ENCODE measurements around the gene NID1. TPM values are rescaled to one million over a fixed set of nuclear protein-coding genes. Genes with fewer than 3 reads are reported as not detected.
"Not testable (repeated sequence)": the region's sequence is repeated elsewhere in the genome, so short reads cannot be mapped to it uniquely, and the experiment has no call there.

The NID1 gene
- total RNA-seq, 1 experiment from 2014 or later, result 8.6 TPM

- CTCF ChIA-PET, result no interaction called here
- DNase-seq, result no peak
- Mint-ChIP-seq H3K4me3 (ENCODE audit: low read depth, unreplicated experiment) (no peak overlapping the region), H3K27ac (ENCODE audit: unreplicated experiment) (no peak overlapping the region), H3K4me1 (ENCODE audit: low read depth, unreplicated experiment) (peaks cover 25% of the 10 kb centered on the region), H3K9me3 (ENCODE audit: low read depth, unreplicated experiment) (no peaks in the 10 kb centered on the region), H3K27me3 (ENCODE audit: unreplicated experiment) (no peaks in the 10 kb centered on the region), H3K36me3 (ENCODE audit: insufficient read depth, unreplicated experiment) (no peaks in the 10 kb centered on the region)
- no TSS peak for BruUV-seq (replicated peaks)
- intact Hi-C loops (cut with micrococcal nuclease; ENCODE audit: unreplicated experiment), result no loop called here
- no peak for TF ChIP-seq CTCF (IDR thresholded peaks at IDR 0.05; ENCODE audit: unreplicated experiment)
Observed at GRCh38 chr1:235931171-235931738, 133.6 kb downstream of the NID1 start.

- Mint-ChIP-seq H3K27ac (ENCODE audit: unreplicated experiment) (no peak overlapping the region), H3K36me3 (ENCODE audit: insufficient read depth, unreplicated experiment) (no peaks in the 10 kb centered on the region), H3K27me3 (ENCODE audit: unreplicated experiment) (no peaks in the 10 kb centered on the region), H3K9me3 (ENCODE audit: low read depth, unreplicated experiment) (no peaks in the 10 kb centered on the region), H3K4me3 (ENCODE audit: low read depth, unreplicated experiment) (no peak overlapping the region), H3K4me1 (ENCODE audit: low read depth, unreplicated experiment) (peaks cover 25% of the 10 kb centered on the region)
- TF ChIP-seq CTCF (IDR thresholded peaks at IDR 0.05; ENCODE audit: unreplicated experiment), result no peak
- intact Hi-C loops (cut with micrococcal nuclease; ENCODE audit: unreplicated experiment), result no loop called here
- DNase-seq, result peak; percentile 35
- CTCF ChIA-PET, result no interaction called here
- no TSS peak for BruUV-seq (replicated peaks)
Observed at GRCh38 chr1:235930543-235930942, 134.3 kb downstream of the NID1 start.

GRCh38 chr1:235929216-235929615, 135.7 kb downstream of the NID1 start:
- peaks cover 26% of the 10 kb centered on the region for H3K4me1 Mint-ChIP-seq (ENCODE audit: low read depth, unreplicated experiment)
- H3K36me3 Mint-ChIP-seq (ENCODE audit: insufficient read depth, unreplicated experiment), result no peaks in the 10 kb centered on the region
- no TSS peak for BruUV-seq (replicated peaks)
- DNase-seq, result no peak
- intact Hi-C loops (cut with micrococcal nuclease; ENCODE audit: unreplicated experiment), result no loop called here
- CTCF ChIA-PET, result no interaction called here
- H3K4me3 Mint-ChIP-seq (ENCODE audit: low read depth, unreplicated experiment), result no peak overlapping the region
- no peaks in the 10 kb centered on the region for H3K9me3 Mint-ChIP-seq (ENCODE audit: low read depth, unreplicated experiment)
- H3K27ac Mint-ChIP-seq (ENCODE audit: unreplicated experiment), result no peak overlapping the region
- TF ChIP-seq CTCF (IDR thresholded peaks at IDR 0.05; ENCODE audit: unreplicated experiment), result no peak
- H3K27me3 Mint-ChIP-seq (ENCODE audit: unreplicated experiment), result no peaks in the 10 kb centered on the region

GRCh38 chr1:235928197-235928596, 136.7 kb downstream of the NID1 start:
- CTCF ChIA-PET, result no interaction called here
- peaks cover 36% of the 10 kb centered on the region for H3K4me1 Mint-ChIP-seq (ENCODE audit: low read depth, unreplicated experiment)
- intact Hi-C loops (cut with micrococcal nuclease; ENCODE audit: unreplicated experiment), result no loop called here
- no peaks in the 10 kb centered on the region for H3K36me3 Mint-ChIP-seq (ENCODE audit: insufficient read depth, unreplicated experiment)
- no TSS peak for BruUV-seq (replicated peaks)
- no peak for DNase-seq
- no peak overlapping the region for H3K4me3 Mint-ChIP-seq (ENCODE audit: low read depth, unreplicated experiment)
- no peaks in the 10 kb centered on the region for H3K9me3 Mint-ChIP-seq (ENCODE audit: low read depth, unreplicated experiment)
- no peak for TF ChIP-seq CTCF (IDR thresholded peaks at IDR 0.05; ENCODE audit: unreplicated experiment)
- H3K27ac Mint-ChIP-seq (ENCODE audit: unreplicated experiment), result no peak overlapping the region
- no peaks in the 10 kb centered on the region for H3K27me3 Mint-ChIP-seq (ENCODE audit: unreplicated experiment)

- H3K4me3 Mint-ChIP-seq (ENCODE audit: low read depth, unreplicated experiment); H3K27ac Mint-ChIP-seq (ENCODE audit: unreplicated experiment); H3K27me3 Mint-ChIP-seq (ENCODE audit: unreplicated experiment); BruUV-seq (replicated peaks); DNase-seq; H3K9me3 Mint-ChIP-seq (ENCODE audit: low read depth, unreplicated experiment); CTCF ChIA-PET; intact Hi-C loops (cut with micrococcal nuclease; ENCODE audit: unreplicated experiment); H3K36me3 Mint-ChIP-seq (ENCODE audit: insufficient read depth, unreplicated experiment): not testable (repeated sequence)
- peaks cover 37% of the 10 kb centered on the region for H3K4me1 Mint-ChIP-seq (ENCODE audit: low read depth, unreplicated experiment)
Observed at GRCh38 chr1:235927551-235927950, 137.3 kb downstream of the NID1 start.

Other genes with a start within 250 kb of the NID1 start
- gene LYST, start 198.2 kb downstream of the NID1 start, total RNA-seq (2022), result 11.1 and 11.9 TPM in 2 replicates
- gene GPR137B, start 77.4 kb upstream of the NID1 start, total RNA-seq (2022), result 9.5 and 11.4 TPM in 2 replicates
- gene ERO1B, start 216.9 kb upstream of the NID1 start, total RNA-seq (2022), result 4.4 and 6.4 TPM in 2 replicates

Measured in Calu3 (cell line).